Activated CD4-positive, alpha-beta T cell treated with anti-CD3 and anti-CD28 coated beads, Interleukin-10, Interleukin-2, amounts not matched to agents 100 ng/mL and 50 ng/mL, durations not matched to agents 16 hours and 8 hours (primary cell): ENCODE results near the gene APBA2.
"Not testable (repeated sequence)": the region's sequence is repeated elsewhere in the genome, so short reads cannot be mapped to it uniquely, and the experiment has no call there.

ENCODE experiments used
- DNase-seq: peaks from one replicate; pipeline ENCODE4 v3.0.0-alpha.2; 2020

The APBA2 gene

GRCh38 chr15:28879551-28879950 is 6.2 kb upstream of the APBA2 start:
- no peak for DNase-seq

- DNase-seq: no peak
Observed at GRCh38 chr15:28880680-28881079, 5.1 kb upstream of the APBA2 start.

- no peak for DNase-seq
Observed at GRCh38 chr15:28881170-28881569, 4.6 kb upstream of the APBA2 start.

DNA sequence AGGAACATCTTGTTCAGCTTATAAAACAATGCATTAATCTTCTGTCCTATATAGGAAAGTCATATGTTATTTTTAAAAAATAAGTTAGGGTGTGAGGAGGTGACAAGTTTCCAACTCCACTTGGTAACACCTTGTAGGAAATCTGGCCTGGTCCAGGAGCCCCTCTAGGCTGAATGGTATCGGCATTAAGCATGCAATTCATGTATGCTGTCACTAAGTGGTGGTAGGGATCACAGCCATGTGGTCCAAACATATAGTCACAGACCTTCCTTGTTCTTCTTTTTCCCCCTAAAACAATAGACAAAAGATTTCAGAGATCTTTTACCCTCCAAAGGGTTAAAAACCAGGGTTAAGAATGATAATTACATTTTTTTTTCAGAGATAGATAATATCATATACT is 4.2 kb upstream of the APBA2 start:
- no peak for DNase-seq

- DNase-seq: no peak
Observed at GRCh38 chr15:28884151-28884940, 1.4 kb upstream of the APBA2 start.

GRCh38 chr15:28885128-28885629 is 595 bp upstream of the APBA2 start:
- DNase-seq: no peak

DNA sequence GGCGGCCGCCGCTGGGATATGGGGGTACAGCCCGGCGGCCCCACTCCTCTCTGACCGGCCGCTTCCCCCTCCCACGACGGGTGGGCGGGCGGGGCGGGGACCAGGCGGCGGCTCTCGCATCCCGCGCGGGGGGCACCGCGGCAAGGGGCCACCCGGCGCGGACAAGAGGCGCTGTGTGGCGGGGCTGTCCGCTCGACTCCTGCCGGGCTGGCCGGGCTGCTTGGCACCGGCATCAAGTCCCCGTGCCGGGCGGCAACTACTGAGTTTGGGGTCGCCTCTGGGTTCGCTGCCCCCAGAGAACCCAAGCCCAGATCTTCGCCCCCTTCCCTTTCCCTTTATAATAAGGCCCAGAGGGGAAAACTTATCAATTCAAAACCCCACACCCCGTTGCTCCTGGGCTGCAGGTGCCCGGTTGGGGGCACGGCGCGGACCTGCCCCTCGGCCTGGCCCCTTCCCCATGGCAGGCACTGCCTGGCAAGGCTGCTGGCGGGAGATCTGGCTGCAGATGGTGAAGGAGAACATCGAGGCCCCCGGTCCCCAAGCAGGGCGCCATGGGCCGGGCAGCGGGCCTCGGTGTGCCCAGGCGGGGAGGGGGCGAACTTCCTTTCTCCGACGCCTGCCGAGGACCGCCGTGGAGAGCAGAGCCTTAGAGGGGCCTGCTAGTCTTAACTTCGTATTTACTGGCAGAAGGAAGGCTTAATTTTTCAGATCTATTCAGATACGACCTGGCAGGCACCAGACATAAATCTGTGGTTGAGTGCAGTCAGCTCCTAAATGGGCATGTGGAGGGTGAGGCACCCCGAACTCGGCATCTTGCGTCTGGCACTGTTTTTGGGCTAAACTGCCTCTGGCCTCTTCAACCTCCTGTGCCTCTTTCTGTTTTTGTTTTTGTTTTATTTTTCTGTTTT is 911 bp downstream of the APBA2 start:
- DNase-seq: no peak

DNA sequence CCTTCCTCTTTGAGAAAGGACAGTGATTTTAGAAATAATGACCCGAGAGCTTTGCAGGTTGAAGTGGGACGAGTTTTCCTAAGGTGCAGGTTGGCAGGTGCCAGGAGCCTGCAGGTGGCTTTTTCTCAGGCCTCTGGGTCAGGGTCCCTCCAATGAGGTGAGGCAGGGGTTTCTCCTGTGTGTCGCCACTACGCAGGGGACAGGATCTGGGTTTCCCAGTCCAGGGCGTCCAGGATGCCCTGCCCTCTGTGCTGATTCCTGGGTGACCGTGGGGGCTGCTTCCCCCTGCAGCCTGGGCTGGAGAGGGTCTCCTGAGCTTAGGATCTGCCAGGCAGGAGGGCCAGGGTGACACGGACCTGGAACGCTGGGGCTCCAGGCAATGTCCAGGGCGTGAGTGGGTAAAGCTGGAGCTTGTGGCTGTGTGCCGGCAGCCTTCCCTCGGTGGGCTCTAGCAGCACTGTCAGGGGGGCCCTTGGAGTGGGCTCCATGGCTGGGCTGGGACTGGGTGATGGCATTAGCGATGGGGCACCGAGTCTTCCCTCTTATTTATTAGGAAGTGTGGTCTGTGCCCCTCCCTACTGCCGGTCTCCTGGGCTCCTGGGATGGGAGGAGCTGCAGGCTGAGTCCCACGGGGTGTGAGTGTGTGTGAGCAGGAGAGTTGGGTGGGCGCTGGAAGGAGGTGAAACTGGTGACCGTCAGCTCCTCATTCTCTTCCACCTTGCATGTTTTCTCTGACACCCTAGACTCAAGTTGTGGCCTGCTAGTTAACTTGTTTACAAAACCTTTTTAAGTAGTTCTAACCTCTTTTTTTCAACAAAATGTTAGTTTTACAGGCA is 1.8 kb downstream of the APBA2 start:
- DNase-seq: no peak

GRCh38 chr15:28888302-28888894 is 2.6 kb downstream of the APBA2 start:
- DNase-seq: no peak

DNA sequence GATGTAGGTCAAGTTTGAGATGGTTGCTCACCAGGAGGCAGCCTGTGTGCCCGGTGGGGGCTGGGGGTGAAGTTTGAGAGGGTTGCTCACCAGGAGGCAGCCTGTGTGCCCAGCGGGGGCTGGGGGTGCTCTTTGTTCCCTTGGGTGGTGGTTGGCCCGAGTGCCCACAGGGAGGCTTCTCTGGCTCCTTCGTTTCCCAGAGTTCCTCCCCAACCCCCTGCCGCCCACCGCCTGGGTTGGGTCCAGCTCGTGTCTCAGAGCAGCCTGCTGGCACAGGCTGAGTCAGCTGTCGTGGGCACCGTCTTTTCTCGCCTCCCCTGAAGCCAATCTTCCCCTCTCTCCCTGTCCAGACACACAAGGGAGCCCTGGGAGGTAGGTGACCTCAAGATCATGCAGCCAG is 3.1 kb downstream of the APBA2 start:
- DNase-seq: no peak

- DNase-seq: no peak
Observed at GRCh38 chr15:28889346-28889745, 3.6 kb downstream of the APBA2 start.

DNA sequence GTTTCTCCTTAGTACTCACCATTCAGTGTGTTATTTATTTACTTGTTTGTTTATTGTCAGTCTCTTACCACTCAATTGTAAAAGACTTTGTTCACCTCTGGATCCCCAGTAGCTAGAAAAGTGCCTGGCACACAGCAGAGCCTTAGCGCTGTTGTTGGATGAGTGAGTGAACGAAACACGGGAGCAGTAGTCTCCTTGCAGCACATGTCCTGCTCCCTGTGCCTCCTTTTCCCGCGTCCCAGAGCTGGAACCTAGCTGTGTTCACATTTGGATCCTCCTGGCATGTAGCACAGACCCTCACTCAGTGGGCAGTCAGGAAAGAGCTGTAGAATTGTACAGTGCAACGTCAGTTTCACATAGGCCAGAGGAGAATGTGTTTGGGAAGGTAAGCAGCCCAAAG is 4.1 kb downstream of the APBA2 start:
- DNase-seq: not testable (repeated sequence)

GRCh38 chr15:28890291-28890690 is 4.5 kb downstream of the APBA2 start:
- DNase-seq: not testable (repeated sequence)

GRCh38 chr15:28890711-28891495 is 5.1 kb downstream of the APBA2 start:
- no peak for DNase-seq

DNA sequence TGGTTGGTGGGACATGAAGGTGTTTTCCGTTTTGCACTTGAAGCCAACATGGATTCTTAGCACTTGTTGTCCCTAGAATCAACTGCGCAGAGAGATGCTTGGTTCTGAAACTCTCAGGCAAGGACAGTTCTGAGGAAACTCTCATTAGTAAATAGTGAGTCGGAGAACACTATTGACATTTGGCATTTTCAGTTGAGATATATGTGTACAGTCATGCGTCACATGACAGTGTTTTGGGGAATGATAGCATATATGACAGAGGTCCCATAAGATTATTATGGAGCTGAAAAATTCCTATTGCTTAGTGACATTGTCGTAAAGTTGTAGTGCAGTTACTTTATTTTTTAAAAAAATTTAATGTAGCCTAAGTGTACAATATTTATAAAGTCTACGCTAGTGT is 5.8 kb downstream of the APBA2 start:
- DNase-seq: no peak

DNA sequence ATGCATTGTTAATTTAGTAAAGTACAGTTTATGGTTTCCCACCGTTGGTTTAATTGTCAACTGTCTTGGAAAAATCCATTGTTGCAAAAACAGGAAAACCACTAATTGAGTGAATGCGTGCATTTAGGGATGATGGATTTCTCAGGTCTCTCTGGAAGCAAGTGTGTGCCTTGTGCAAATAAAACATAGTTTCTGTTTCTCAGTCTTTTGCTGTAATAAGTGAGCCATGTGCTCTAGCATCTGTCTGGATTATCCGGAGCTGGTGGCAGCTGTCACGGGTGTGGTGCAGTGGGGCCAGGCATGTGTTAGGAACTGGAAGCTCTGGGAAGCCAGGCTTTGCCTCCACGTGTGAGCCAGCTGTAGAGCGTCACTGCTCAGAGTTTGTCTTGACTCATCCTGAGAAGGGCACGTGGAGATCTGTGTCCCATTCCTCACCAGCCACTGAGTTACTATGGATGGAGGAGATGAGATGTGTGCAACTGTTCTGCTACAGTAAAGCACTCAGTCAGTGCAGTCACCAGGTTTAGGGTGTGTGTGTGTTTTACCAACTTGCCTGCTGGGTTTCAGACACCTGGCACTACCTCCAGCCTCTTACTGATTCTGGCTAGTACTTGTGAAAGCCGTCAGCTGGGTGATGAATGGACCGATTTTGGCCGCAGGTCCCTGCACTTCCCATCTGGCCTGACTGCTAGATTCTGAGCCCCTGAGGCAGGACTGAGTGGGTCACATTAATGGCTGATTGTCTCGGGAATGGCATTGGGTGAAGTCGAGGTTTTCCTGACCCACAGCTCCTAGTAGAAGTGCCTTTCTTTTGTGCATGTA is 7.2 kb downstream of the APBA2 start:
- no peak for DNase-seq

DNA sequence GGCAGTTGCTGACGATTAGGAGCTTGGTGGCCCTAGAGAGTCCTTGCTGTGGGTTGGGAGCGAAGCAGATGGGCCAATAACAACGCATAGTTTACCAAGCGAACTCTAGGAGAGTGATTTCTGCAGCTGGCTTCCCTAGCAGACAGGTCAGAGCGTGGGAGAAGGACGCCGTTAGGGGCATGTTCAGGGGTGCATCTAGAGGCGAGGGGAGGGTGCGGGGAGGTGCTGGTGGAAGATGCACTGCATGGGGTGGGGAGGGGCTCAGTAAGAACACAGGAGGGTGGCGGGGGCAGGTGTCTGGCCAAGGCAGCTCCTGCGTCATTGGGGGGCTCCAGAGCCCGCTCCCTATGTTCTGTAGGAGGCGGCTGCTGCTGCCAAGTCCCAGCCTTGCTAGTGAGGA is 8.9 kb downstream of the APBA2 start:
- DNase-seq: no peak

DNA sequence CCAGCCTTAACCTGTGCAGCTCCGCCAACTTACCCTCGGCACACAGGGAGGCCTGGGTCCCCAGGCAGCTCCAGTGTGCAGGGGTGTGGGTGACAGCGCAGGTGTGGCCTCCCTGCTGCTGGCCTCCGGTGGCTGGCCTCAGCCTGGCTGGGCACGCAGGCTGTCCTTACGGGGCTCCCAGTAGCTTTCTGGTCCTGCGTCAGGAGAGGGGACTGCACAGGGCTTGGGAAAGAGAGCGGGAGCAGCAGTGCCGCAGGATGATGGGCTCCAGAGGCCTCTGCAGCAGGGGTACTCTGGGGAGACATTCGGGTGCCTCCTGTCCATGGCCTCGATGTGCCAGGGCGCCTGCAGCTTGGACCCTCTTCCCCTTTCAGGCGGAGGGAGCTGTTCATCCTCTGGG is 9.4 kb downstream of the APBA2 start:
- no peak for DNase-seq

DNA sequence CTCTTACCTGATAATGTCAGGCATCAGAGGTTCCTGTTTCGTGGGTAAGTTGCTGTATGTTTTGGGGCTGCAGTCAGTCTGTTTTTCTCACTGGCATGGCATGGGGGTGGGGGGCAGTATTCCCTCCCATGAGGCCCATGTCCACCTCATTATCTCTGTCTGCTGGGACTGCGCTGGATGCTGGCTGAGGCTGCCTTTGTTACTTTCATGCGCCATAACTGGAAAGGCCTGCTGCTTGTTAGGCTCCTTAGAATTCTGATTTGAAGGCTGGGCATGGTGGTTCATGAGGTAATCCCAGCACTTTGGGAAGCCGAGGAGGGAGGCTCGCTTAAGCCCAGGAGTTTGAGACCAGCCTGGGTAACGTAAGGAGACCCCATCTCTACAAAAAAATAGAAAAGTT is 9.8 kb downstream of the APBA2 start:
- no peak for DNase-seq

GRCh38 chr15:28896951-28897350 is 11.2 kb downstream of the APBA2 start:
- DNase-seq: no peak
